Activated CD4-positive, CD25-positive, alpha-beta regulatory T cell treated with anti-CD3 and anti-CD28 coated beads, Interleukin-2, amount 50 U/mL, for 24 hours (primary cell): Measurements from ENCODE around the gene HCFC1R1.
"Not testable (repeated sequence)": the region's sequence is repeated elsewhere in the genome, so short reads cannot be mapped to it uniquely, and the experiment has no call there.

Experiments
- ATAC-seq, 2 donors: fragments of 150-1000 bp; cut with Tn5 transposase; one replicate each; pipeline ENCODE4 v1.10.0; 2021; ENCODE audit warnings: mild to moderate bottlenecking in 1 of 2, moderate library complexity in 1 of 2

HCFC1R1 gene

DNA sequence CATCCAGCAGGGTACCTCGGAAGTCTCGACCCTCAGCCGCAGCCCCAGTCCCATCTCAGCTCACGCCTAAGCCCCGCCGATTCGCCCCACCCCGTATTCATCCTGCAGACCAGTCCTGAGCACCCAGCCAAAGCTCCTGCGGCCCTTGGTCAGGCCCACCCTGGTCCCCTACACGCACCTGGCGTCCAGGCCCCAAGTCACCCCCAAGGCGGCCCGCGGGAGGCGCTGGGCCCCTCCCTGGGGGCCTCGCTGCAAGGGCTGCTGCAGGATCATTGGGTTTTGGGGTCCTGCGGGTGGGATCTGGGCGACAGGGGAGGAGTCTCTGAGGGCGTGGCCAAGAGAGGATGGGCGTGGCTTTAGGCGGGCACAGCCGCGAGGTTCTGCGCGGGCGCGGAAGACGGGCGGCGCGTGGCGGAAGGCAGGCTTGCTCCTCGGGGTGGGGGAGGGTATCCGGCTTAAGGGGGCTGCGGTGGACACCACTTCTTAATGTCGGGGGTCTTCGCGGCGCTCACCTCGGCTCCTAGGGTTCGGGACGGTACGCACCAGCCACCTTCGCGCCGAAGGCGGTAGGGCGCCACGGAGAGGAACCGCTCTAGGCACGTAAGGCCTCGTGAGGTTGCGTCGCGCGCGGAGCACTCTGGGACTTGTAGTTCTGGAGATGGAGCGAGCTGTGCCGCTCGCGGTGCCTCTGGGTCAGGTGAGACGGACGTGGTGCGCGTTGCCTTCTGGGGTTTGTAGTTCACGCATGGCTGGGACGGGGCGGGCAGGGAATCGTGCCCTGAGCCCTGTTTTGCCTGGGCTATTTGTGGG, at the start of gene HCFC1R1, which contains the start of gene THOC6:
Gene HCFC1R1 (minus strand): TSS at position 274 of the 810 bp plus-strand sequence. CDS start 1 bp downstream, at position 273.
Gene THOC6 (plus strand): TSS at position 367 of the 810 bp plus-strand sequence. CDS start 292 bp downstream, at position 659.
- ATAC-seq = peak; percentile 84

DNA sequence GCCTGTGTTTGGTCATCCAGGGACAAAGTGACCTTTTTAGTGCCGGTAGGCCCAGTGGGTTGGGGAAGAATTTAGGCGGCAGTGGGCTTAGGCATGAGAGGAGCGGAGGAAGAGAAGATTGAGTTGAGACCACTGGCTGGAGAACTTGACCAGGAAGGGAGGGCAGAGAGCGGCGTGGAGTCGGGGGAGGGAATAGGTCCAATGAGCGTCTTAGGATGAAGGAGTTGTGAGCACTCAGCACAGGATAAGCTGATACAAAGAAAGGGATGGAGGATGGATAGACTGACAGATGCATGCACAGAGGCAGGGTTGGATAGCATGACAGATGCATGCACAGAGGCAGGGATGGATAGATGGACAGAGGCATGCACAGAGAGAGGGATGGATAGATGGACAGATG, 49.7 kb upstream of the HCFC1R1 start:
- no peak for ATAC-seq

- peak; percentile 28 to 33 for ATAC-seq
Measured at GRCh38 chr16:3072576-3073263, 49.0 kb upstream of the HCFC1R1 start.

DNA sequence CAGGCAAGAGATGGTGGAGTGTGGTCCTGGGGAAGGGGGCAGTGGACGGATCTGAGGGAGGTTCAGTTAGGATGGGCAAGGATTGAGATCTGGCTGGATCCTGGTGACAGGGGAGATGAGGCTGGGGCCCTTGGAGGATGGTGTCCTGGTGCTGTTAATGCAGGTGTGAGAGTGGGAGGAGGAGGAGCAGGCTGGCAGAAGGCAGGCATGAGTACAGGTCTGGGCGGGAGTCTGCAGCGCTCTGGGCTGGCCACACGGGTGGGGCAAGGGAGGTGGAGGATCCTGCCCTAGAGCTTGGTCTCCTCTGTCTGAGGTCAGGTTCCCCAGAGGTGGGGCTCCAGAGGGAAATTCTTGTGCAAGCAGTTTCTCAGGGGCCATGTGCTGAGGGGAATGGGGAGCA, 48.4 kb upstream of the HCFC1R1 start:
- not testable (repeated sequence) for ATAC-seq

DNA sequence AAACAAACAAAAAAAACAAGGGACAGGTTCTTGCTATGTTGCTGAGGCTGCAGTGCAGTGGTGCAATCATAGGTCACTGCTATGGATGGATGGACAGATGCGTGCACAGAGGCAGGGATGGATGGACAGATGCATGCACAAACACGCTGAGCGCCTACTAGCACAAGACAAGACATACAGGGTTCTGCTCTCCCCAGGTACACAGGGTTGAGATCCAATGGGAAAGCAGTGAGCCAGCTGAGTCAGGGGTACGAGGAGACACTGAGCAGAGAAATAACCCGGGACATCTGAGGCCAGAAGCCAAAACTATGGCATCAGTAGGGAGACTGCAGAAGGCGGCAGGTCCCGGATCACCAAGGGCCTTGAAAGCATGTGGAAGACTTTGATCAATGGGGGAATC, 47.9 kb upstream of the HCFC1R1 start:
- ATAC-seq = no peak

- no peak for ATAC-seq
Measured at GRCh38 chr16:3070608-3071111, 46.9 kb upstream of the HCFC1R1 start.

DNA sequence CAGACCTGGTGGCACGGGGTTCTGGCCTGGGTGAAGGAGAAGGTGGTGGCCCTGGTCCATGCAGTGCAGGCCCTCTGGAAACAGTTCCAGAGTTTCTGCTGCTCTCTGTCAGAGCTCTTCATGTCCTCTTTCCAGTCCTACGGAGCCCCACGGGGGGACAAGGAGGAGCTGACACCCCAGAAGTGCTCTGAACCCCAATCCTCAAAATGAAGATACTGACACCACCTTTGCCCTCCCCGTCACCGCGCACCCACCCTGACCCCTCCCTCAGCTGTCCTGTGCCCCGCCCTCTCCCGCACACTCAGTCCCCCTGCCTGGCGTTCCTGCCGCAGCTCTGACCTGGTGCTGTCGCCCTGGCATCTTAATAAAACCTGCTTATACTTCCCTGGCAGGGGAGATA, 45.4 kb upstream of the HCFC1R1 start:
- ATAC-seq = not testable (repeated sequence)

GRCh38 chr16:3068487-3068886, 44.7 kb upstream of the HCFC1R1 start:
- ATAC-seq = no peak

GRCh38 chr16:3066440-3066748, 42.7 kb upstream of the HCFC1R1 start:
- ATAC-seq = no peak

DNA sequence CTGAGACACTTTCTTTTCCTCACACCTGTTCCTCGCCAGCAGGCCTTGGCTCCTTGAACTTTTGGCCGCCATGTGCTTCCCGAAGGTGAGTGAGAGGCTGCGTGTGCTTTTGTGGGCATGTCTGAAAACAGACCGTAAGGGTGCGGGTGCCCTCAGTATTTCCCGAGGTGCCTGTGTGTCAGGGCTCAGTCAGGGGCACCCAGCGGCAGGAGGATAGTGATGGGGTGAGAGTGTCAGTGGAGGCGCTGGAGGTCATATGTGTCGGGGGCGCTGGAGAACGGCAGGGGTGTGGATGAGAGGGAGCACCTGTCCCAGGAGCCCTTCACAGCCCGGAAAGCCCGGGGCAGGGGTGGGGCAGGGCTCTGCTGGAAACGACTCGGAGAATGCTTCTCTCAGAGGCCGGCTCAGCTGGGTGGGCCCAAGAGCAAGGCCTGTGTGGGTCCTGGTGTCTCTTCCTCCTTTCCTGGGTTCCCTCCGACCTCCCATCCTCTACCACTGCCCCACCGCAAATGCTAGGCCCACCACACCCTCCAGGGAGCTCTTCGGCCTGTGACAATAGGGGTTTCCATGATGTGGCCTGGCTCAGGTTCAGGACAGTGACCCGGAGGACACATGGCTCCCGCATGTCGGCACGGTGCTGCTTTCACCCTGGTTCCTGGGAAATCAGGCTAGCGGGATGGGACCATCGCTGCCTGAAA, 42.1 kb upstream of the HCFC1R1 start:
- peak; percentile 41 to 49 for ATAC-seq

GRCh38 chr16:3065069-3065741, 41.5 kb upstream of the HCFC1R1 start, which contains the start of gene IL32:
IL32 (plus strand) TSS chr16:3065640; CDS start chr16:3065812, 172 bp downstream.
- ATAC-seq = peak; percentile 67

GRCh38 chr16:3063625-3064386, 40.1 kb upstream of the HCFC1R1 start:
- no peak for ATAC-seq

DNA sequence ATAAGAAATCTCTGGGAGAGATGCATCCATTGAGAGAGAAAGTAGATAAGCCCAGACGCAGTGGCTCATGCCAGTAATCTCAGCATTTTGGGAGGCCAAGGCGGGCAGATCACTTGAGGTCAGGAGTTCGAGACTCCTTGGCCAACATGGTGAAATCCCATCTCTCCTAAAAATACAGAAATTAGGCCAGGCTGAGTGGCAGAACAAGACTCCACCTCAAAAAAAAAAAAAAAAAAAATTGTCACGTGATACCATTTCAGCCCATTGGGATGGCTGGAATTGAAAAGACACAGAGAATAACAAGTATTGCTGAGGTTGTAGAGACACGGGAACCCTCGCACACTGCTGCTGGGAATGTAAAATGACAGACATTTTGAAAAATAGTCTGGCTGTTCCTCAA, 38.8 kb upstream of the HCFC1R1 start:
- no peak for ATAC-seq

DNA sequence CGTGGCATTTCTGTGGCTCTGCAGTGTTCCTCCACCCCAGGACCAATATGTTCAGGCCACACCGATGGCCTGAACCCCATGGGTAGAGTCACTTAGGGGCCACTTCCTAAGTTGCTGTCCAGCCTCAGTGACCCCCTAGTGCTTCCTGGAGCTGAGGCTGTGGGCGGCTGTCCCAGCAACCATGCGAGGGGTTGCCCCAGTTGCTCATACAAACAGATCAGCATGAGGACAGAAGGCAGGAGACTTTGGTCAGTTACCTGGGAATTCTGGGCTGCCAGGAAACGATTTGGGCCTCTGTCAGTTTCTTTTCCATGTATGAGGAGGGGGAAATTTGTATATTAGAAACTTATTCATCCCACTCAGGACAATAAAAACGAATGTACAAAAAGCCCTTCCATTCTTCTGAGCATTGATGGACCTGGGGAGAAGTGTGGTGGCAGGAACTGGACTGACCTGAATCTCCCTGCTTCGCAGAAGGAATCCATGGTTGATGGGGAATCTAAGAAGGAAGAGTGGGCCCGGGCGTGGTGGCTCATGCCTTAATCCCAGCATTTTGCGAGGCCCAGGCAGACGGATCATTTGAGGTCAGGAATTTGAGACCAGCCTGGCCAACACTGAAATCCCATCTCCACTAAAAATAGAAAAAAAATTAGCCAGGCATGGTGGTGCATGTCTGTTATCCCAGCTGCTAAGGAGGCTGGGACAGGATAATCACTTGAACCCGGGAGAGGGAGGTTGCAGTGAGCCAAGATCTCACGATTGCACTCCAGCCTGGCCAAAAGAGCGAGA, 36.8 kb upstream of the HCFC1R1 start:
- ATAC-seq = no peak

- no peak for ATAC-seq
Measured at GRCh38 chr16:3059723-3060242, 36.0 kb upstream of the HCFC1R1 start.

DNA sequence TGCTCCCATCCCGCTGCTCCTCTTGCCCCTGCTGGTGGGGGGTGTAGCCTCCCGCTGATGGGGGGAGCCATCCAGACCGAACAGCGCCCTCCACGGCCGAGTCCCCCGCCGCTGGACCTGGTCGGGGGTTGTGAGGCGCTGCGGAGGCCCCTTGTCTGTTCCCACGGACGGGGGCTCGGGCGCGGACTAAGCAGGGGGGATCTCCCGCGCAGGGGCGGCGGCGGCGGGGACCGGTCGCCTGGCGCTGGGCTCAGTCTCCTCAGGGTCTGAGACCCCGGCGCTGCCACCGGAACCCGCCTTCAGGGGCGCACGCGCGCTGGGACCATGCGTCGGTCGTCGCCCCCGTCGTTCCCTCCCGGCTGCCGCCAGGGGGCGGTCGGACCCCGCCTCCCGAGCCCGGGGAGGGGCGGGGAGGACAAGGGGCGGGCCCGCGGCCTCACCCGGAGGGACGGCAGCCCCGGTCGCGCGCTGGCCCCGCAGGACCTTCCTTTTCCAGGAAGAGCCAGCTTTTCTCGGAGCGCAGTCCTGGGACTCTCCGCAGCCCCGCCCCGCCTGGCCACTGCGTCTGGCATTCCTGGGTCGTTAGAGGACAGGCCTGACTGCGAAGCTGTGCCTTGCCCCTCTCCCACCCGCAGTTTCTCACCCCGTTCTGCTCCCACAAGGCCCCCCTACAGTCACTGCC, 35.4 kb upstream of the HCFC1R1 start:
- peak; percentile 89 for ATAC-seq

- peak; percentile 50 to 51 for ATAC-seq
Measured at GRCh38 chr16:3058139-3059030, 34.6 kb upstream of the HCFC1R1 start.

DNA sequence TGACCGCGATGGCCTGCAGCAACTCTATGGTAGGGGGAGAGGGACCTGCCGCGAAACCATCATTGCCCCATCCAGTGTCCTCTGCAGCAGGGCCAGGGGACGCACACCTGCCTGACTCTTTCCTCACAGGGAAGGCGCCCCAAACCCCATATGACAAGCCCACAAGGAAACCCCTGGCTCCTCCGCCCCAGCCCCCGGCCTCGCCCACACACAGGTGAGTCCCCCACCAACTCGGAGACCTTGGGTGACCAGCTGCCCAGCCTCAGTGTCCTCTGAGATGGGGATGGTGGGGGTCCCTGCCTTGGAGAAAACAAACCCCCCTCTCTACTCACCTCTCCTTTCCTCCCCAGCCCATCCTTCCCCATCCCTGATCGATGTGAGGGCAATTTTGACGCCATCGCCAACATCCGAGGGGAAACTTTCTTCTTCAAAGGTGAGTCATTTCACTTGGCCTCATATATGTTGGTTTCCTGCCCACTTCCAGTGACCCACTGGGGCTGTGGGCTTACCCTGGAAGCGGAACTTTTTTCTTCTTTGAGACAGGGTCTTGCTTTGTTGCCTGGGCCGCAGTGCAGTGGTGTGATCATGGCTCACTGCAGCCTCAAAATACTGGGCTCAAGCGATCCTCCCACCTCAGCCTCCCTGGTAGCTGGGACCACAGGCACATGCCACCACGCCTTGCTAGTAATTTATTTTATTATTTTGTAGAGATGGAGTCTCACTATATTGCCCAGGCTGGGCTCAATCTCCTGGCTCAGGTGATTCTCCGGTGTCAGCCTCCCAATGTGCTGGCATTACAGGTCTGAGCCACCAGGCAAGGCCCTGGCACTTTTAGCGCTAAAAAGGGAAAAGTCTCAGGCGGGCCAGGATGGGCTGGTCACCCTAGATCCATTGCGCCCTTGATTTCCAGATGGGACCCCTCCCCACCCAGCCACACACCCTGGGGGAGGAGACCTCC, 33.7 kb upstream of the HCFC1R1 start:
- ATAC-seq = no peak
